Raji (cell line): ENCODE measurements around the gene ZNF778.

Experiments used
- POLR2A ChIP-seq: IDR thresholded peaks from 2 replicates; pipeline ENCODE4 v1.6.1; 2011; ENCODE audit warnings: low read depth, low read length, control low read depth; ENCODE audit not compliant: insufficient read depth

Gene ZNF778

DNA sequence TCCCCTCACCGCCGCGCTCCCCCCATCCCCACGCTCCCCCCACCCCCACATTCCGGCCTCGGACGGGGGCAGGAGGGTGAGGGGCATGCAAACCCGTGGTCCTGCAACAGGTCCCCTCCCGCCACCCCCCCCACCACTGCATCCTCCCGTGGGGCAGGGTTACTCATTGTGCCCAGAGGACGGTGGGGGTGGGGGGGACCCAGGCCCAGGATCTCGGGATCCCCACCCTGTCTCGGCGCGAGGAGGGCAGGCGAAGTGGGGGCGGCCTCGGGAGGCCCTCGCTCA lies 25.7 kb upstream of the ZNF778 start:
- no peak for TF ChIP-seq POLR2A

DNA sequence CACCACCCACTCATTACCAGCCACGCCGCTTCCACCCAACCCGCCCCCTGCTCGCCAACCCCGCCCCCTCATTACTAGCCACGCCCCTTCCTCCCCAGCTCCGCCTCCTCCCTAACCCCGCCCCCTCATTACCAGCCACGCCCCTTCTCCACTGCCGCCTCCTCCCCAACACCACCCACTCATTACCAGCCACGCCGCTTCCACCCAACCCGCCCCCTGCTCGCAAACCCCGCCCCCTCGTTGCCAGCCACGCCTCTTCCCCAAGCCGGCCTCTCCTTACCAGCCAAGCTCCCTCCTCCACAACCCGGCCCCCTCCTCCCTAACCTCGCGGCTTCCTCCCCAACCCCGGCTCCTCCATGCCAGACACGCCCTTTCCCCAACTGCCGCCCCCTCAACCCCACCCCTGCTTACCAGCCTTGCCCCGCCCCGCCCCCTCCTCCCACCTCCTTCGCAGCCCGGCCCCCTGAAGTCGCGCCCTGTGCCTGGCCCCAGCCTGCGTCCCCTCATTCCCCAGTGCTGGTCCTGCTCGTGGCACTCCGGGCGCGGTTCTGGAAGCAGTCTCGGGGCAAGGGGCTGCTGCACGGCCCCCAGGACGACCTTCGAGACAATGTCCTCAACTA lies 24.4 kb upstream of the ZNF778 start:
- TF ChIP-seq POLR2A, result no peak

DNA sequence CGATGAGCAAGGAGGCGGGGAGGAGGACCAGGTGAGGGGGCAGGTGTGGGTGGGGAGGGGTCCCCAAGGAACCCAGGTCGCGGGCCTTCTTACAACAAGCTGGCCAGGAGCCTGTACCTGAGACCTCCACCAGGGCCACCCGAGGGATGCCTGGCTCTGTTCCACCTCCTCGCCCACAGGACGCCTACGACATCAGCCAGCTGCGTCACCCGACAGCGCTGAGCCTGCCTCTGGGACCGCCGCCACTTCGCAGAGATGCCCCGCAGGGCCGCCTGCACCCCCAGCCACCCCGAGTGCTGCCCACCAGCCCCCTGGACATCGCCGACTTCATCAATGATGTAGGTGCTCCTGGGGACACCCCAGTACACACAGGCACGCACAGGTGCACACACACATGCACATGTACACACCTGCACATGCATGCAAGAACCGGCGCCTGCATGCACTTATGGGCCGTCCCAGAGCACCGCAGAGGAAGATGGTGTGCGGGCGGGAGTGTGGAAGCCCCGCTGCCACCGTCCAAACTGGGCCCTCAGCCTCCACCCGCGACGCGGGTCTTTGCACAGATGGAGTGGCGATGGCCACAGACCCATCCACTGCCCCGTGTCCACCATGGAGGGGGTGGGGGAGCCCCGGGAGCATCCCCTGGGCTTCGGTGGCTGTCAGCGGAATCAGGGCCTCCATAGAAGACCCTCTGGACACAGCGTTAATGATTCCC lies 23.8 kb upstream of the ZNF778 start:
- TF ChIP-seq POLR2A, result no peak

DNA sequence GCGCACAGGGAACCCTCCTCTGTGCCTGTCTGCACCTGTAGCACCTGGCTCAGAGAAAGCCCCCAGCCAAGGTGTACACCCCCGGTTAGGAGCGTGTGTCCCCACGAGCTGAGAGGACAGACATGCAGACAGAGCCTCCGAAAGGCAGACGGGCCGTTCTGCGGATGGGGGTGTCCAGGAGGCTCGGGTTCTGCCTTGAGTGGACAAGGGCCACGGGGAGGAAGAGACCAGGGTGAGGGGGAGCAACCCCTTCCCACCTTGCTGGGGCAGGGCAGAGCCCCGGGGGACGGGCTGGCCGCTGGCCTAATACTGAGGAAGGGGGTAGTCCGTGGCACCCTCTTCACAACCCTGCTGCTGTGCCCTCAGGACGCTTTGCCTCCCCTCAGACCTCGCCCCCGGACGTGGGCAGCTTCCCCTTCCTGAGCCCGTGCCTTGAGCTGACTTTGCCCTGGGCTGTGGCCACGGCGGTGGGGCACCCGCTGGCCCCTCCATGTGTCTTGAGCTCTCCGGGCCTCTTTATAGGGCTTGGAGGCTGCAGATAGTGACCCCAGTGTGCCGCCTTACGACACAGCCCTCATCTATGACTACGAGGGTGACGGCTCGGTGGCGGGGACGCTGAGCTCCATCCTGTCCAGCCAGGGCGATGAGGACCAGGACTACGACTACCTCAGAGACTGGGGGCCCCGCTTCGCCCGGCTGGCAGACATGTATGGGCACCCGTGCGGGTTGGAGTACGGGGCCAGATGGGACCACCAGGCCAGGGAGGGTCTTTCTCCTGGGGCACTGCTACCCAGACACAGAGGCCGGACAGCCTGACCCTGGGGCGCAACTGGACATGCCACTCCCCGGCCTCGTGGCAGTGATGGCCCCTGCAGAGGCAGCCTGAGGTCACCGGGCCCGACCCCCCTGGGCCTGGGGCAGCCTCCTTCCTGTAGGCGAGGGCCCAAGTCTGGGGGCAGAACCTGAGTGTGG lies 22.9 kb upstream of the ZNF778 start:
- TF ChIP-seq POLR2A, result no peak

DNA sequence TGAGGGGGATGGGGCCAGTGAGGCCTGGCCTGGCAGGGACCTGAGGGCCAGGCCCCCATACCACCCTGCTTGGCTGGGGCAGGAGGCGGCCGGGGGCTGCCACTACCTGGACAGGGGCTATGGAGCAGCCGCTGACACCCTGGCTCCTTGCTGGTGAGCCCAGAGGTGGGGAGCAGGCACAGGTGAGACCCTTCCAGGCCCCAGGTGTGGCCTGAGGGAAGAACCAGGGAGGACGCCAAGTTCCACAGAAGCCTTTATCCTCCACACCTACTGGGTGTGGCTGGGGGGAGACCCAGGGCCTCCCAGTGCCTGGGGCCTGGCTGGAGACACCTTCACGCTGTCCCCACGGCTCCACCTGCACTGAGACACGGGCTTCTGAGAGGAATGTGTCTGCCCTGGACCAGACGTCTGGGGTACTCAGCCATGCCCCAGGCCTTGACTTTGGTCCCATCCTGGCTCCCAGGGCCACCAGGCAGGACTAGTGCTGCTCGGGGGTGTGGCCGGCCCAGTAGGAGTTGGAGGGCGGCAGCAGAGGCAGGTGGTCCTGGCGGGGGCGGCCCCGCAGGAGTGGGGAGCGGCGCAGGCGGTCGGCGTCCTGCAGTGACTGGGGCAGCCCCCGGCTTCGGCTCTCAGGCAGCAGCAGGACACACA lies 21.9 kb upstream of the ZNF778 start:
- no peak for TF ChIP-seq POLR2A

DNA sequence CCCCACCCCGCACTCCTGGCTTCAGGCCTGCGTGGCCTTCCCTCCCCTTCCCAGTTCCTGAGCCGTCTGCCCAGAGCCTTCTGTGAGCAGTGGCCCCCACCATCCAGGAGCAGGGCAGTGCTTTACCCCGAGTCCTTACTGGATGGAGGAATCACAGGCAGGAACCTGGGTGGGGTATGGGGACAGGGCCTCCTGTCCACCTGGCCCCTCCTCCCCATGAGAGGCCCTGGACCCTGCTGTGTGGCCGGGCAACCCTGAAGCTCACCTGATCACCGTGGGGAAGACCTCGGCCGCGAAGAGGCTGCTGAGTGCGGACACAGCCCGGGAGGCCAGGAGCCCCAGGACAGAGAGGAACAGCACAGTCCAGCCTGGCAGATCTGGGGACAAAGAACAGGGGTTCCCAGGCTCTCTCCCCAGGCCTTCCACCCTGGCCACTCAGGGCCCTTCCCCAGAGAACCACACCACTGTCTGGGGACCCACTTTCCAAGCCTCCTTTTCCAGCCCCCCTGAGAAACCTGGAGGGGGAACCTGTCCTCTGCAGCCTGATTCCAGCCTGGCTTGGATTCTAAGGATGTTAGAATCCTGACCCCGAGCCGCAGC lies 20.4 kb upstream of the ZNF778 start:
- no peak for TF ChIP-seq POLR2A

DNA sequence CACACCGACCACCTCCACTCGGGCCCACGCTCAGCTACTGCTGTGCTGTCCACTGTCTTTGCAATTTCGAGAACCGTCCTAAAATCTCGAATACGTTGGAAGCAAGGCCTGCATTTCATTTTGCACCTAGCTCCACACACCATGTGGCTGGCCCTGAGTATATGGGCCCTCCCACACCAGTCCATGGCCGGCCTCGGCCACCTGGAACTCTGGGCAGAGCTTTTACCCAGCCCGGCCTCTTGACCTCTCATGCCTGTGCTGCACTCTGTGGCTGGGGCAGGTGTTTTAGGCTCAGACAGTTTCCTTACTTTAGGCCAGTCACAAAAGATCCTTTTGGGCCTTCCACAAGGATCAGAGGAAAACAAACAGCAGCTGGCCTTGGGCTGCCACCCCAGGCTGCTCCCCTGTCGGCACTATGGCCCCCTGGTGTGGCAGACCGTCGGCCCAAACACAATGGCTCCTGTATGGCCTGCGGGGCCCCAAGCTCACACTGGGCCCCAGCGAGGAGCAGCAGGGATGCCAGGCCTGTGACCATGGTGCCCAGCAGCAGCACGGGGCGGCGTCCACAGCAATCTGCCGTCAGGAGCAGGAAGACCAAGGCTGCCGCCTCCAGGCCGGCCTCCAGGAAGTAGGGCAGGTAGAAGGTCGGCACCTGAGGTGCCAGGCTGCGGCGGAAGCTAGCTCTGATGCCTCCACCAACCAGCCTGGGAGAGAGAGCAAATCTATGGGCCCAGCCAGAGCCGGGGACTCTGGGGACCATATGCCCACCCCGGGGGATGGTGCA lies 19.7 kb upstream of the ZNF778 start:
- no peak for TF ChIP-seq POLR2A

DNA sequence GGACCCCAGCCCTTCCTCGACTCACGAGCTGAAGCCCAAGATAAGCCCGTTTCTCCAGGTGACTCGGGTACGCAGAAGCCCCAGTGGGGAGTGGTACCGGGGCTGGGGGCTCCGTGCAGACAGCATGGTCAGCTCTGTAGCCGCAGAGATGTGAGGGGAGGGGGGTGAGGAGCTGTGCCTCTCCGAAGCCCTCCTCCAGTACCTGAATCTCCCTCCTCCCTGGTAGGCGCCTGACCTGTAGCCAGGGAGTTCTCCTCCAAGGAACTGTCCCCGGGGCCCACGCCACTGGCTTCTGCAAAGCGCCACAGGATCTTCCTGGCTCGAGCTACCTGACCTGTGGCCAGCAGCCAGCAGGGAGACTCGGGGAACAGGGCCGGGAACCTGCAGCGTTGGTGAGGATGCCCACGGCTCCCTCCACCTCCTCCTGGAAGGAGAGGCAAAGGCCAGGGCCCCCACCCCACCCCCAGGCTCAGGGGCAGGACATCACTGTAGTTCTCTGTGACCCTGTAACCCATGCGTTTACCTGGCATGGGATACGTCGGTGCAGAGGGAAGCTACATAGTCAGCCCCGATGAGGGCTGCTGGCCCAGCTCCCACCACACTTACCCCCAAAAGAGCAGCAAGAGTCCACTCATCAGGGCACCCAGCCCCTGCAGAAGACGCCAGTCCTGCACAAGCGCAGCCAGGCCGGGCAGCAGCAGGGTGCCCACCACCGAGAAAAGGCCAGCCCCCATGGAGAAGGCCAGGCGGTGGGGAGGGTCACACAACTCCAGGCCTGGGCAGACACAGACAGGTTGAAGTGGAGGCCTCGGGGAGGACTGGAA lies 18.9 kb upstream of the ZNF778 start:
- TF ChIP-seq POLR2A, result no peak

DNA sequence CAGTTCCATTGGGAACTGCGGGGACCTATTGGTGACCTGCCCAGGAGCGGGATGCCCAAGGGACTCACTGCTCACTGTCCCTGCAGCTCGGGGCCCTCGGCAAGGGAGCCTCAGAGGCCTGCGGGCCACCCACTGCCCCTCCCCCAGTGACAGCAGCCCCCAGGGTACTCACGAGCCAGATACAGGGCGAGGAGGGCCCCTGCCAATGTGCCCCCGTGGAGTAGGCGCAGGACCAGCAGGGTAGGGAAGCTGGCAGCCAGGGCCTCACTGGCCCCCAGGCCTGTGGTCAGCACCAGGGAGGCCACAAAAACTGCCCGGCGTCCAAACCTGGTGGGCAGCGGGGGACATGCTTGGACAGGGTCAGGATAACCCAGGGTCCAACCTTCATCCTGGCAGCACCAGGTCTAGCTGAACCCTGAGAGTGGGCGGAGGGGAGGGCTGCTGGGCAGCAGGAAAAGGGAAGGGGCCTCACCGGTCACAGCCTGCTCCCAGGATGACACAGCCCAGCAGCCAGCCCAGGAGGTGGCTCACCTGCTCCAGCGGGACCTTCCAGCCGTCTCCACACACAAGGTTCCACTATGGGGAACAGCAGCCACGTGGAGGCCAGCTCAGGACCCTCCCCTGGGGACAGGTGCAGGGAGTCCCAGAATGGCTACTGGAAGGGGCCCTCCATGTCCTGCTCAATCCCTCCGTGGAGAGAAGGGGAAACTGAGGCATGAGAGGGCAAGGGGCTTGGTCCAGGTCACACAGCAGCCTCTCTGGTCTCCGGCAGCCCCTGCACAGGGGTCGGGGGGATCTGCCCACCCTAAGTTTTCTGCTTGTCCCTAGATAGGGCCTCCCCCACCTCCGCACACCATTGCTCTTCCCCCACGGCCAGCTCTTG lies 18.0 kb upstream of the ZNF778 start:
- no peak for TF ChIP-seq POLR2A

DNA sequence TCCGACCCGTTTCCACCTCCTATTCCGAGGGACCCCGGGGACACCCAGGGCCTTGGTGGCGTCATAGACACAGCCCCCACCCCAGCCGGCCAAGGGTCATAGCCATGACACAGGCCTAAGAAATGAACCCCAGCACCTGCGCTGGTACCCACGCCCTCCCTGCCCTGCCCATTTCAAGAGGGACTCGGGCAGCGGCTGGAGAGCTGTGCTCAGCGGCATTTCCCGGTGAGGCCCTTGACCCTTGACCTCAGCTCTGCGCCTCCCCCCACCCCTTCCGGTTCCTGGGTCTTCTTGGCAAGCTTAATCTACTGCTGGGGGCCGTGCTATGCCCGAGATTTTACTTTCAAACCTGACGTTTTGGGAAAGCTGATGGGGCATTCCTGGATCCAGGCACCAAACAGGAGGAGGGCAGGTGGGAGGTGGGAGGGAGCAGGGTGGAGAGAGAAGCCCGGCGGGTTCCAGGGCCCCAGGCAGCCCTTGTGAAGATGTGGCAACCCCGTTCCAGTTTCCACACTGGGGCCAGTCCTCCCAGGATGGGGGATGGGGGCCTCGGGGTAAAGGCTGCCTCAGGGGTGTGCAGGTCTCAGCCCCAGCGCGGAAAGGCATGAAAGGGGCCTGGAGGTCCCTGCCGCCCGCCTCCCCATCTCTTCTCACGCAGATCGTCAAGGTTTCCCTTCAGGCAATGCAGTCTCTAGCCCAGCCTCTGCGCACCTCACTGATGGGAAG lies 17.2 kb upstream of the ZNF778 start, which contains the start of gene SLC22A31:
TSS of gene SLC22A31 (minus strand) at position 414 of the 726 bp plus-strand sequence. CDS start at position 378, 36 bp downstream.
- no peak for TF ChIP-seq POLR2A

DNA sequence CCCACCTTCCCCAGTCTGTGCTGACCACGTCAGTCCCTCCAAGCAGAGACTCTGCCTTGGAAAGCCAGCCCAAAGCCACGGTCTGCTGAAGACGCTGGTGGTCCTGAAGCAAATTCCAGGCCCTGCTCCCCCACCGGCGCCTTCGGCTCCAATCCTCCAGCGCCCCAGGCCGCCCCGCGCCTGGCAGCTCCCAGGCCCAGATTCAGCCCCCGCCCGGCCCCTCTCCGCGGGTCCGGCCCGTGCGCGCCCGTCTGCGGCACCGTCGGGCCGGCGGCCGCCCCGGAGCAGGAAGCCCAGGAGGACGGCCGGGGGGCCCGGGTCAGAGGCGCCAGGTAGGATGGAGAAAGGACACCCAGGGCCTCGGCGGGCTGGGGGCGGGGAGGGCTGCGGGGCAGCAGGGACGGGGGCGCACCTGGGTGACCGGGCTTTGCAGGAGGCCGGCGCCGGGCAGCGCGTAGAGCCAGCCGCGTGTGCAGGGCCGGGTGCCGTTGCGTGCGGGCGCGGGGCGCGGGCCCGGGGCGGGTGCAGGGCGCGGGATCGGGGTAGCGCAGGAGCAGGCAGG lies 16.6 kb upstream of the ZNF778 start:
- TF ChIP-seq POLR2A, result no peak
